Nephron progenitor cell (in vitro differentiated cells): ENCODE data around the gene TMPRSS13.
A peak's percentile ranks its signal among the peaks of the same experiment; 100 is the strongest.
"Not testable (repeated sequence)": the region's sequence is repeated elsewhere in the genome, so short reads cannot be mapped to it uniquely, and the experiment has no call there.

ENCODE experiments used
- DNase-seq: peaks from one replicate; pipeline ENCODE4 v3.0.0; 2021
- H3K27ac Mint-ChIP-seq: 2 replicates; pipeline ENCODE4 v1.8.0; 2021; ENCODE audit warnings: mild to moderate bottlenecking, moderate library complexity, mixed read lengths
- H3K27me3 Mint-ChIP-seq: 2 replicates; pipeline ENCODE4 v1.8.0; 2021; ENCODE audit warnings: mild to moderate bottlenecking, low read depth, mixed read lengths; ENCODE audit not compliant: poor library complexity
- H3K36me3 Mint-ChIP-seq: 2 replicates; pipeline ENCODE4 v1.8.0; 2021; ENCODE audit warnings: low read depth, mixed read lengths
- H3K4me1 Mint-ChIP-seq: 2 replicates; pipeline ENCODE4 v1.8.0; 2021; ENCODE audit warnings: mixed read lengths
- H3K4me3 Mint-ChIP-seq: 2 replicates; pipeline ENCODE4 v1.8.0; 2021; ENCODE audit warnings: mild to moderate bottlenecking, moderate library complexity, mixed read lengths
- H3K9me3 Mint-ChIP-seq: 2 replicates; pipeline ENCODE4 v1.8.0; 2021; ENCODE audit warnings: mild to moderate bottlenecking, moderate library complexity, mixed read lengths
- TF ChIP-seq, protein P1 (sequence below): fragments of 200-600 bp; sonication (generic); IDR thresholded peaks from 2 replicates; pipeline ENCODE4 v1.5.0; 2021; ENCODE audit warnings: antibody characterized with exemption

TMPRSS13 gene

DNA sequence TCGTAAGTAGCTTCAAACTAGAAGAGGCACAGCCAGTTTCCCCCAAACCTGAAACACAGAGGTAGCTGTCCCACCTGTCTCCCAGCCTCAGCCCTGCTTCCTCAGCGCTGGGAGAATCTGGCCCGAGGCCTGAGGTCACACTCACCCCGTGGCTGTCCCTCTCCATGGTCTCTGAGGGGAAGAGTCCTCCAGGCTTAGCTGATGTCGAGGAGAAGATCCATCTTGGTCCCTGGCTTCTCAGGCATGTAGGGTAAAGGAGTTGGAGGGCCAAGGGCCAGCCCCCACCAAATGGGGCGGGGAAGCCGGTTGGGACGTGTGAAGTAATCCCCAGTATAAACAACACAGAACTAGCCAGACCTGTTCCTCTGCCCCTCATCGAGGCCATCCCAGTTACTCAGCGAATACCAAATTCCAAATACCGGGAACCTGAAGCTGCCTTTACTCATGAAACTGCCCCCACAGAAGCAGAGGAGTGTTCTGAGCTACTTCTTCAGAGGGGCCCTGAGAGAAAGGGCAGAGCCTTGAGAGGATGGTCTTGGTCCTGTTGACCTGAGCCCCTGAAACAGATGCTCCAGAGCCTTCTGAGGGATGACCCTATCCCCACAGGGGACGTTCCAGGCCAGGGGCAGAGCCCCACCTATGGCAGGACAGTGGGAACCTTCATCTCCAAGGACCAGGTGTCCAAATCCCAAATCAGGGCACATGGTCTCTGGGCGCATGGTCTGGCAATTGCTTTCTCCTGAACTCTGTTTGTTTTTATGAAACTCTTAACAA, at the start of gene TMPRSS13:
TMPRSS13 (minus strand) TSS at position 261 of the 774 bp plus-strand sequence; CDS start at position 166, 95 bp downstream.
- Mint-ChIP-seq H3K36me3 (no peaks in the 10 kb centered on the region), H3K4me1 (peaks cover 29% of the 10 kb centered on the region), H3K9me3 (no peaks in the 10 kb centered on the region), H3K27ac (peak within 1 kb of the TSS; percentile 19), H3K27me3 (peaks cover 36% of the 10 kb centered on the region), H3K4me3 (no peak within 1 kb of the TSS)
- TF ChIP-seq, protein P1, sequence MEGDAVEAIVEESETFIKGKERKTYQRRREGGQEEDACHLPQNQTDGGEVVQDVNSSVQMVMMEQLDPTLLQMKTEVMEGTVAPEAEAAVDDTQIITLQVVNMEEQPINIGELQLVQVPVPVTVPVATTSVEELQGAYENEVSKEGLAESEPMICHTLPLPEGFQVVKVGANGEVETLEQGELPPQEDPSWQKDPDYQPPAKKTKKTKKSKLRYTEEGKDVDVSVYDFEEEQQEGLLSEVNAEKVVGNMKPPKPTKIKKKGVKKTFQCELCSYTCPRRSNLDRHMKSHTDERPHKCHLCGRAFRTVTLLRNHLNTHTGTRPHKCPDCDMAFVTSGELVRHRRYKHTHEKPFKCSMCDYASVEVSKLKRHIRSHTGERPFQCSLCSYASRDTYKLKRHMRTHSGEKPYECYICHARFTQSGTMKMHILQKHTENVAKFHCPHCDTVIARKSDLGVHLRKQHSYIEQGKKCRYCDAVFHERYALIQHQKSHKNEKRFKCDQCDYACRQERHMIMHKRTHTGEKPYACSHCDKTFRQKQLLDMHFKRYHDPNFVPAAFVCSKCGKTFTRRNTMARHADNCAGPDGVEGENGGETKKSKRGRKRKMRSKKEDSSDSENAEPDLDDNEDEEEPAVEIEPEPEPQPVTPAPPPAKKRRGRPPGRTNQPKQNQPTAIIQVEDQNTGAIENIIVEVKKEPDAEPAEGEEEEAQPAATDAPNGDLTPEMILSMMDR: no peak
- no peak for DNase-seq

GRCh38 chr11:117978991-117979390, 49.8 kb upstream of the TMPRSS13 start:
- TF ChIP-seq, protein P1: no peak
- no peaks in the 10 kb centered on the region for H3K4me1 Mint-ChIP-seq
- H3K36me3 Mint-ChIP-seq: no peaks in the 10 kb centered on the region
- H3K27me3 Mint-ChIP-seq: peaks cover 44% of the 10 kb centered on the region
- no peak for DNase-seq
- H3K4me3 Mint-ChIP-seq: no peak overlapping the region
- no peak overlapping the region for H3K27ac Mint-ChIP-seq
- no peaks in the 10 kb centered on the region for H3K9me3 Mint-ChIP-seq

GRCh38 chr11:117978291-117978910, 49.2 kb upstream of the TMPRSS13 start:
- not testable (repeated sequence) for H3K4me1 Mint-ChIP-seq

GRCh38 chr11:117977612-117978264, 48.5 kb upstream of the TMPRSS13 start:
- DNase-seq, H3K4me3 Mint-ChIP-seq, H3K36me3 Mint-ChIP-seq, H3K4me1 Mint-ChIP-seq, H3K9me3 Mint-ChIP-seq: not testable (repeated sequence)
- peaks cover 32% of the 10 kb centered on the region for H3K27me3 Mint-ChIP-seq
- peak overlapping the region; percentile 53 for H3K27ac Mint-ChIP-seq

More at GRCh38 chr11:117978291-117978910, 49.2 kb upstream of the TMPRSS13 start:
- H3K36me3 Mint-ChIP-seq, H3K4me3 Mint-ChIP-seq, DNase-seq, H3K9me3 Mint-ChIP-seq, H3K27ac Mint-ChIP-seq: not testable (repeated sequence)
- peaks cover 38% of the 10 kb centered on the region for H3K27me3 Mint-ChIP-seq

GRCh38 chr11:117977029-117977428, 47.8 kb upstream of the TMPRSS13 start:
- Mint-ChIP-seq H3K9me3 (no peaks in the 10 kb centered on the region), H3K36me3 (no peaks in the 10 kb centered on the region), H3K27me3 (peaks cover 29% of the 10 kb centered on the region), H3K4me1 (peaks cover 9% of the 10 kb centered on the region), H3K27ac (no peak overlapping the region), H3K4me3 (no peak overlapping the region)
- DNase-seq: no peak
- TF ChIP-seq, protein P1: no peak

DNA sequence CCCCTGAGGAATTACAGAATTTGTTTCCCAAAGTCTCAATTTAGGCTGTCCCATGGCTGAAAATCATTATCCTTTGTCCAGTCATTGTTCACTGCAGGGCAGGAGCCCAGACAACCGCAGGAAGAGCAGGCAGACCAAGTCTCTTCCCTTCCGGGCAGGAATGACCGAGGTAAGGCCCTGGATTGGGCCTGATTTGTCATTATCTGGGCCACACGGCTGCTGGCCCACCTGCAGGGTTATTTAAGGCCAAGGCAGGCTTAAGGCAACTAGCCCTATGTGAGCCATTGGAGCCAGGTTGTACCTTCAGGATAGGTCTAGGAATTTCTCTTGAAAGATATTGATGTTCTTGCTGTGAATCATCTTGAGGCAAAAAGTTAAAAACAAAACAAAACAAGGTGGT, 47.2 kb upstream of the TMPRSS13 start:
- TF ChIP-seq, protein P1: no peak
- no peak overlapping the region for H3K4me3 Mint-ChIP-seq
- H3K4me1 Mint-ChIP-seq: peaks cover 14% of the 10 kb centered on the region
- peaks cover 26% of the 10 kb centered on the region for H3K27me3 Mint-ChIP-seq
- no peaks in the 10 kb centered on the region for H3K9me3 Mint-ChIP-seq
- DNase-seq: no peak
- no peaks in the 10 kb centered on the region for H3K36me3 Mint-ChIP-seq
- no peak overlapping the region for H3K27ac Mint-ChIP-seq
